ENCODE measurements around the gene RABGAP1L.
A peak's percentile ranks its signal among the peaks of the same experiment; 100 is the strongest.
"Not testable (repeated sequence)": the region's sequence is repeated elsewhere in the genome, so short reads cannot be mapped to it uniquely, and the experiment has no call there.

The RABGAP1L gene

GRCh38 chr1:174870319-174870718 lies 711.0 kb downstream of the RABGAP1L start:
- no peak for DNase-seq (ENCODE audit: low spot score)

DNA sequence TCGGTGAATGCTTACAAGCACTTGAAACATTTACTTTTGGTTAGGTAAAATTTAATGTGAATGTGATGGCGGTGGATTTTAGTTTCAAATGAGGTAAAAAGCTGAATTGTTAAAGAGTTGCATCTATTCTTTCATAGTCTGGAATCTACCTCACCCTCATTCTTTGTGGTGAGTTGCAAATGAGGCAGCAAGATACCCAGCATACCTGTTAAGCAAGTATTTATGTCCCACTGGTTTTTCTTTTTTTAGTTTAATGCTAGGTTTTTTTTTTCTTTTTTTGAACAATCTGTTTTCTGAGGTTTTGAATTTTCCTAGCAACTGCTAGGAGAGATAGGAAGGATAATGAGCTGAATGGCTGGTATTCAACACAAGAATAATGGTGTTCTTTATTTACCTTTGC lies 712.6 kb downstream of the RABGAP1L start:
- no peak for DNase-seq (ENCODE audit: low spot score)

DNA sequence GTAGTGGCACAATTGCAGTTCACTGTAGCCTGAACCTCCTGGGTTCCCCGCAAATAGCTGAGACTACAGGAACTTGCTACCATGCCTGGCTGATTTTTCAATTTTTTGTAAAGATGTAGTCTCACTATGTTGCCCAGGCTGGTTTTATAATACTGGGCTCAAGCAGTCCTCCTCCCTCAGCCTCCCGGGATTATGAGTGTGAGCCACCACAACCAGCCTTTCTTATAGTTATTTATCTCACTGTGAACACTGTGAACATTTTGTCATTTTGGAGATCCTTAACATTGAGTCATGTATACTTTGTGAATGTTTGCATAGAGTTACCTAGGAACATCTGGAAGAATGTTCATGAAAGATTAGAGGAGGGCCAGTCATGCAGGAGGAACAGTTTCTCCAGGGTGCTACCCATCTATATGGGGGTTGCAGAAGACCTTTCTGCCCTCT lies 713.3 kb downstream of the RABGAP1L start:
- no peak for DNase-seq (ENCODE audit: low spot score)

GRCh38 chr1:174874331-174875053 lies 715.2 kb downstream of the RABGAP1L start:
- DNase-seq (ENCODE audit: low spot score) = no peak

DNA sequence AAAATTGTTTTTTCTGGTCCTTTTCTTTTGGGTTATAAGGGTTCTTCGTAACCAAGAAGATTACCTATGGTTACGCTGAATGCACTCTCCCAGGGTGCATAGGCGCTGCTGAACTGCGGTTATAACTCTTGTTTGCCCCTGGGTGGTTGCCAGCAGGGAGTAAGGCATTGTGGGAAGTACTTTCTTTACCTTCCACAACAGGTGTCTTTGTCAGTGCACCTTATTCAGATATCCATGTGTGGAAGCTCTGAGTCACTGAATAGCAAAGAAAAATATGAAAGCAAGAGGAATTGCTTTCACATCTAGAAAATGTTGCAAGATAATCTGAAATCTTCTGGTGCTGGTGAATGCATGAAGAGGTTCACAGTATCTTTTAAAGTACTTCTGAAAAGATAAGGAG lies 716.0 kb downstream of the RABGAP1L start:
- no peak for DNase-seq (ENCODE audit: low spot score)

- no peak for DNase-seq (ENCODE audit: low spot score)
These were observed 717.9 kb downstream of the RABGAP1L start for GRCh38 chr1:174877208-174877673.

DNA sequence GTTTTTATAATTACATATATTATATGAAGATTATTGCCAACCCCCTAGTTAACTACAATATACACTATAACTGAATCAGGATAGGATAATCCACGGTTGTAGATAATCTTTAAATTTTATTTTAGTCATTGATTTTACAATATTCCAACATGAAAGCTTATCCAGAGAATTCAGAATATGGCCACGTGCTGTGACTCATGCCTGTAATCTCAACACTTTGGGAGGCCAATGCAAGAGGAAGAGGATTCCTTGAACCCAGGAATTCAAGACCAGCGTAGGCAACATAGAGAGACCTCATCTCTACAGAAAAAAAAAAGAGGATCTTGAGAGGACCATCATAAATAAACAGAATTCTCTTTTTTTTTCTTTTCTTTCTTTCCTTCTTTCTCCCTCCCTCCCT lies 720.9 kb downstream of the RABGAP1L start:
- DNase-seq (ENCODE audit: low spot score) = no peak

DNA sequence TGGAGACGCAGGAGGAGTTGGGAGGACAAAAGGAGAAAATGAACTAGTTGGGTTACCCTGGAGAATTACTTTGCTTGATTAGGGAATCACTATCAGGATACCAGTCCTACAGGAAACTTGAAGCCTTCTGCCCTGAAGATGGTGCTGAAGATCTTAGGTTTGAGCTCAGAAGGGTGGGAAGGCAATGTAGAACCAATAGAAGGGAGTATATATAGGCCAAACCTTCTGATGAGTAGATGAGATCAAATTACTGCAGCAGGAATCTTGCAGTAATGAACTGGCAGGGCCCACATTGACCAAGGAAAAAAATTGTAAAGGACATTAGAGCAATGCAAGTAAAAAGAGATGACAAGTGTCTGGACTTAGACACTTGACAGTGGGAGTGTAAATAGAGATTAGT lies 724.1 kb downstream of the RABGAP1L start:
- DNase-seq (ENCODE audit: low spot score) = peak; percentile 1

- no peak for DNase-seq (ENCODE audit: low spot score)
These were observed 724.7 kb downstream of the RABGAP1L start for GRCh38 chr1:174884038-174884437.

GRCh38 chr1:174884566-174884965 lies 725.2 kb downstream of the RABGAP1L start:
- no peak for DNase-seq (ENCODE audit: low spot score)

DNA sequence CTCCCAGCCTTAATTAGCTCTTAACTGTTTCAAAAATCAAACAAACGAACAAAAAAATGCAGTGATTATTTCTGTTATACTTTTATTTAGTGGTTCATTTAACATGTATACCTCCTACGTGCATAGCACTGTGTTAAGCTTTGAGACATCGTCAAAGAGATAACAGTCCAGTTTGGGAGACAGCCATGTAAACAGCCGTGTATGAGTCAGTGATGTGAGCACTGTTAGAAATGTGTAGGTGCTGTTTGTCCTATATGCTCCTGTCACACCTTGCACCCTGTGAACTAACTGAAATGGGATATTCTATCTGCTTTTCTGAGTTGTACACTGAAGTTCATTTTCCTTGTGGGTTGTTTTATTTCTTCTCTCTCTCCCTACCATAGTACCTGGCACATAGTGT lies 730.7 kb downstream of the RABGAP1L start:
- no peak for DNase-seq (ENCODE audit: low spot score)

- DNase-seq (ENCODE audit: low spot score) = no peak
These were observed 732.7 kb downstream of the RABGAP1L start for GRCh38 chr1:174892016-174892415.

GRCh38 chr1:174894117-174894762 lies 734.9 kb downstream of the RABGAP1L start:
- DNase-seq (ENCODE audit: low spot score) = no peak

GRCh38 chr1:174895610-174896009 lies 736.3 kb downstream of the RABGAP1L start:
- not testable (repeated sequence) for DNase-seq (ENCODE audit: low spot score)

- no peak for DNase-seq (ENCODE audit: low spot score)
These were observed 738.9 kb downstream of the RABGAP1L start for GRCh38 chr1:174898102-174898797.

GRCh38 chr1:174900317-174900716 lies 741.0 kb downstream of the RABGAP1L start:
- DNase-seq (ENCODE audit: low spot score) = no peak

- no peak for DNase-seq (ENCODE audit: low spot score)
These were observed 743.3 kb downstream of the RABGAP1L start for GRCh38 chr1:174902531-174903099.

- no peak for DNase-seq (ENCODE audit: low spot score)
These were observed 752.3 kb downstream of the RABGAP1L start for GRCh38 chr1:174911606-174912005.

DNA sequence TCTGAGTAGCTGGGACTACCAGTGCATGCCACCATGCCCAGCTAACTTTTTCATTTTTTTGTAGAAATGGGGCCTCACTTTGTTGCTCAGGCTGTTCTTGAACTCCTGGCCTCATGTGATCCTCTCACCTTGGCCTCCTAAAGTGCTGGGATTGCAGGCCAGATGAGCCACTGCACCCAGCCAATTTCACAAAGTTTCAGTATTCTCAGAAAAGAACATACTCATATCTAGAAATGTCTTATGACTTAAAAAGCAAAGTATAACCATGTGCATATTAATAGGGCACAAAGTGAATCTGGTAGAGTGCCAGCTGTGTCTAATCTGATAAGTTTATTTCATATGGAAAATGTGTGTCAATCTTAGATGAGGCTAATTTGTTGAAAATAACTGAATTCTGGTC lies 752.9 kb downstream of the RABGAP1L start:
- no peak for DNase-seq (ENCODE audit: low spot score)

DNA sequence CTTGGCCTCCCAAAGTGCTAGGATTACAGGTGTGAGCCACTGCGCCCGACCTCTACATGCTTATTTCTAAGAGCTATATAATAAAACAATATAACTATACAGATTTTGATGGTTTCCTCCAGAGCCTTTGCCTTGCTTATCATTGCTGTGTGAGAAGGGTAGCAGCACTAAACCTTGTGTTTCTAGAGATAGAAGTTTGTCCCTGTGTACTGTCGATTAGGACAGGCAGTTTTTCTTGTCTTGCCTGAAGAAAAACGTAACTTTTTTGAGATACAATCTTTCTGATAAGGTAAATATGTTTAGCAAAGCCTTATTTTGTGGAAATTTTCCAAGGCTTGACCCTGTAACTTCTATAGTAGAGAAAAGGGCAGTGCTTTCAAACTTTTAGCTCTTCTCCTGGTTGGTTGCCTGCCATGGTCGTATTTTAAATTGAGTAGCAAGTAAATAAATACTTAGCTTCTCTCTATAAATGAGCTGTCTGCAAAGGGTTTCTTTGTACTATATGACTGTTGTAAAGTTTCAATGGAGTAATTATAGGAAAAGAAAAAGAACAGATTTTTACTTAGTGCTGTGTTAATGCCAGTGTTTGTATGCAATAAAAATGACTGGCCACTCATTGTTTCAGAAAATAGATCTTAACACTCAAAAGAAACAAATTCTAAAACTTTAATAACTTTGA lies 754.0 kb downstream of the RABGAP1L start:
- DNase-seq (ENCODE audit: low spot score) = no peak

- DNase-seq (ENCODE audit: low spot score) = no peak
These were observed 755.7 kb downstream of the RABGAP1L start for GRCh38 chr1:174914991-174915390.

- no peak for DNase-seq (ENCODE audit: low spot score)
These were observed 757.5 kb downstream of the RABGAP1L start for GRCh38 chr1:174916846-174917245.
